Stimulated activated naive CD8-positive, alpha-beta T cell treated with anti-CD3 and anti-CD28 coated beads, Interleukin-15, amount 100 ng/mL, for 72 hours (primary cell): Measurements from ENCODE around the gene LEMD2.

ENCODE experiments used
- ATAC-seq: fragments of 150-1000 bp; cut with Tn5 transposase; 2 replicates; pipeline ENCODE4 v1.10.0; 2021; ENCODE audit warnings: mild to moderate bottlenecking, moderate library complexity
- DNase-seq, 2 donors: peaks; one replicate each; pipeline ENCODE4 v3.0.0; 2021 to 2022
- H3K27ac Mint-ChIP-seq, 2 donors: one replicate each; pipeline ENCODE4 v1.8.0; 2022; ENCODE audit warnings: mild to moderate bottlenecking in 2 of 2, mixed read lengths in 2 of 2, moderate library complexity in 2 of 2
- H3K27me3 Mint-ChIP-seq: one replicate; pipeline ENCODE4 v1.8.0; 2022; ENCODE audit warnings: mixed read lengths
- H3K4me1 Mint-ChIP-seq: one replicate; pipeline ENCODE4 v1.8.0; 2022; ENCODE audit warnings: mild to moderate bottlenecking, mixed read lengths
- H3K4me3 Mint-ChIP-seq, 2 donors: one replicate each; pipeline ENCODE4 v1.8.0; 2022; ENCODE audit warnings: mild to moderate bottlenecking in 2 of 2, mixed read lengths in 2 of 2, moderate library complexity in 1 of 2
- H3K9me3 Mint-ChIP-seq, 2 donors: one replicate each; pipeline ENCODE4 v1.8.0; 2022; ENCODE audit warnings: mixed read lengths in 2 of 2

Gene LEMD2

GRCh38 chr6:33748841-33749240, 40.1 kb downstream of the LEMD2 start:
- Mint-ChIP-seq H3K4me1 (no peaks in the 10 kb centered on the region), H3K9me3 (no peaks in the 10 kb centered on the region), H3K27ac (no peak overlapping the region), H3K27me3 (no peaks in the 10 kb centered on the region), H3K4me3 (no peak overlapping the region)
- no peak for ATAC-seq
- DNase-seq = no peak

GRCh38 chr6:33747823-33748222, 41.1 kb downstream of the LEMD2 start:
- H3K4me3 Mint-ChIP-seq = no peak overlapping the region
- ATAC-seq (no peak), DNase-seq (no peak)
- no peak overlapping the region for H3K27ac Mint-ChIP-seq
- peaks cover 7% of the 10 kb centered on the region for H3K27me3 Mint-ChIP-seq
- H3K4me1 Mint-ChIP-seq = no peaks in the 10 kb centered on the region
- H3K9me3 Mint-ChIP-seq = no peaks in the 10 kb centered on the region

- no peak within 1 kb of the TSS for H3K27ac Mint-ChIP-seq
Measured at GRCh38 chr6:33746651-33747100, 42.3 kb downstream of the LEMD2 start, which contains the start of gene IP6K3. Gene IP6K3, minus strand, starts transcription at chr6:33746905. Its CDS starts 11,429 bp downstream, at chr6:33735476.

GRCh38 chr6:33746036-33746600, 42.8 kb downstream of the LEMD2 start:
- Mint-ChIP-seq H3K9me3 (no peaks in the 10 kb centered on the region), H3K27ac (no peak overlapping the region), H3K27me3 (peaks cover 13% of the 10 kb centered on the region), H3K4me3 (no peak overlapping the region), H3K4me1 (no peaks in the 10 kb centered on the region)
- ATAC-seq = no peak
- no peak for DNase-seq

More at GRCh38 chr6:33746651-33747100, 42.3 kb downstream of the LEMD2 start, which contains the start of gene IP6K3:
- Mint-ChIP-seq H3K4me3 (no peak within 1 kb of the TSS), H3K4me1 (no peaks in the 10 kb centered on the region), H3K27me3 (peaks cover 13% of the 10 kb centered on the region), H3K9me3 (no peaks in the 10 kb centered on the region)
- DNase-seq (no peak), ATAC-seq (no peak)

- DNase-seq (no peak), ATAC-seq (no peak)
- Mint-ChIP-seq H3K4me3 (no peak overlapping the region), H3K4me1 (no peaks in the 10 kb centered on the region), H3K27me3 (peaks cover 13% of the 10 kb centered on the region), H3K9me3 (no peaks in the 10 kb centered on the region), H3K27ac (no peak overlapping the region)
Measured at GRCh38 chr6:33745548-33745947, 43.4 kb downstream of the LEMD2 start.

GRCh38 chr6:33744895-33745546, 43.9 kb downstream of the LEMD2 start:
- DNase-seq (no peak), ATAC-seq (no peak)
- H3K4me1 Mint-ChIP-seq = no peaks in the 10 kb centered on the region
- H3K27me3 Mint-ChIP-seq = peaks cover 13% of the 10 kb centered on the region
- H3K4me3 Mint-ChIP-seq = no peak overlapping the region
- peak overlapping the region in 1 of 2 donors; percentile 46 for H3K27ac Mint-ChIP-seq
- no peaks in the 10 kb centered on the region for H3K9me3 Mint-ChIP-seq

- ATAC-seq = peak; percentile 80
- no peak overlapping the region for H3K27ac Mint-ChIP-seq
- DNase-seq = peak; percentile 68 to 71
- H3K27me3 Mint-ChIP-seq = peaks cover 13% of the 10 kb centered on the region
- H3K4me3 Mint-ChIP-seq = no peak overlapping the region
- H3K4me1 Mint-ChIP-seq = no peaks in the 10 kb centered on the region
- H3K9me3 Mint-ChIP-seq = no peaks in the 10 kb centered on the region
Measured at GRCh38 chr6:33744001-33744848, 44.7 kb downstream of the LEMD2 start.

- Mint-ChIP-seq H3K4me3 (no peak overlapping the region), H3K9me3 (no peaks in the 10 kb centered on the region), H3K27me3 (peaks cover 13% of the 10 kb centered on the region), H3K27ac (no peak overlapping the region), H3K4me1 (no peaks in the 10 kb centered on the region)
- DNase-seq (no peak), ATAC-seq (no peak)
Measured at GRCh38 chr6:33742837-33743236, 46.1 kb downstream of the LEMD2 start.

GRCh38 chr6:33742092-33742491, 46.8 kb downstream of the LEMD2 start:
- H3K27me3 Mint-ChIP-seq = peaks cover 13% of the 10 kb centered on the region
- ATAC-seq (no peak), DNase-seq (no peak)
- H3K9me3 Mint-ChIP-seq = no peaks in the 10 kb centered on the region
- no peak overlapping the region for H3K4me3 Mint-ChIP-seq
- H3K27ac Mint-ChIP-seq = no peak overlapping the region
- no peaks in the 10 kb centered on the region for H3K4me1 Mint-ChIP-seq

- no peak for ATAC-seq
- H3K4me1 Mint-ChIP-seq = no peaks in the 10 kb centered on the region
- H3K9me3 Mint-ChIP-seq = no peaks in the 10 kb centered on the region
- H3K4me3 Mint-ChIP-seq = no peak overlapping the region
- H3K27ac Mint-ChIP-seq = no peak overlapping the region
- peaks cover 13% of the 10 kb centered on the region for H3K27me3 Mint-ChIP-seq
- no peak for DNase-seq
Measured at GRCh38 chr6:33740794-33741193, 48.1 kb downstream of the LEMD2 start.

- Mint-ChIP-seq H3K9me3 (no peaks in the 10 kb centered on the region), H3K27me3 (peaks cover 13% of the 10 kb centered on the region), H3K27ac (no peak overlapping the region), H3K4me3 (no peak overlapping the region), H3K4me1 (no peaks in the 10 kb centered on the region)
- DNase-seq (no peak), ATAC-seq (no peak)
Measured at GRCh38 chr6:33740204-33740608, 48.7 kb downstream of the LEMD2 start.

- H3K27ac Mint-ChIP-seq = no peak overlapping the region
- H3K9me3 Mint-ChIP-seq = no peaks in the 10 kb centered on the region
- no peaks in the 10 kb centered on the region for H3K4me1 Mint-ChIP-seq
- no peak overlapping the region for H3K4me3 Mint-ChIP-seq
- peaks cover 13% of the 10 kb centered on the region for H3K27me3 Mint-ChIP-seq
- ATAC-seq (no peak), DNase-seq (no peak)
Measured at GRCh38 chr6:33739571-33739970, 49.4 kb downstream of the LEMD2 start.

- Mint-ChIP-seq H3K4me3 (no peak overlapping the region), H3K27me3 (peaks cover 13% of the 10 kb centered on the region), H3K9me3 (no peaks in the 10 kb centered on the region), H3K27ac (peak overlapping the region in 1 of 2 donors; percentile 42), H3K4me1 (no peaks in the 10 kb centered on the region)
- DNase-seq (no peak), ATAC-seq (no peak)
Measured at GRCh38 chr6:33738879-33739278, 50.1 kb downstream of the LEMD2 start.

- ATAC-seq (no peak), DNase-seq (no peak)
- H3K27ac Mint-ChIP-seq = no peak overlapping the region
- H3K4me3 Mint-ChIP-seq = no peak overlapping the region
- no peaks in the 10 kb centered on the region for H3K9me3 Mint-ChIP-seq
- peaks cover 10% of the 10 kb centered on the region for H3K27me3 Mint-ChIP-seq
- H3K4me1 Mint-ChIP-seq = no peaks in the 10 kb centered on the region
Measured at GRCh38 chr6:33738153-33738552, 50.8 kb downstream of the LEMD2 start.

- ATAC-seq = no peak
- Mint-ChIP-seq H3K9me3 (no peaks in the 10 kb centered on the region), H3K27ac (no peak overlapping the region), H3K27me3 (peaks cover 3% of the 10 kb centered on the region), H3K4me1 (no peaks in the 10 kb centered on the region), H3K4me3 (no peak overlapping the region)
- no peak for DNase-seq
Measured at GRCh38 chr6:33737267-33738026, 51.5 kb downstream of the LEMD2 start.
